GM23338 (cell line): ENCODE results near the gene LSP1. TPM values are rescaled to one million over a fixed set of nuclear protein-coding genes. Genes with fewer than 3 reads are reported as not detected.
A peak's percentile ranks its signal among the peaks of the same experiment; 100 is the strongest.

Experiments used
- ATAC-seq: fragments of 200-7000 bp; cut with Tn5 transposase; 3 replicates; pipeline ENCODE4 v1.9.1; 2020
- DNase-seq: peaks from one replicate; pipeline ENCODE4 v3.0.0-alpha.2; 2015; ENCODE audit warnings: low spot score
- H2AFZ ChIP-seq: fragments of 200-600 bp; sonication (generic); 2 replicates; pipeline ENCODE4 v1.8.0; 2016; ENCODE audit warnings: antibody characterized with exemption, mild to moderate bottlenecking, moderate library complexity
- H3F3A ChIP-seq: fragments of 200-600 bp; sonication (generic); replicated peaks from 2 replicates; pipeline ENCODE4 v1.8.0; 2017; ENCODE audit warnings: antibody characterized with exemption, mixed run types, low read depth
- H3K27ac ChIP-seq: fragments of 200-600 bp; sonication (generic); 2 replicates; pipeline ENCODE4 v1.6.1; 2016; ENCODE audit warnings: low read depth
- H3K27me3 ChIP-seq: fragments of 200-600 bp; sonication (generic); 2 replicates; pipeline ENCODE4 v1.8.0; 2016; ENCODE audit warnings: mild to moderate bottlenecking, mixed run types, moderate library complexity; ENCODE audit not compliant: insufficient read depth
- H3K36me3 ChIP-seq: fragments of 200-600 bp; sonication (generic); 2 replicates; pipeline ENCODE4 v1.8.0; 2016; ENCODE audit warnings: mild to moderate bottlenecking; ENCODE audit not compliant: insufficient read depth
- H3K4me1 ChIP-seq: fragments of 200-600 bp; sonication (generic); 2 replicates; pipeline ENCODE4 v1.8.0; 2016; ENCODE audit warnings: mild to moderate bottlenecking, moderate library complexity; ENCODE audit not compliant: insufficient read depth
- H3K4me2 ChIP-seq: fragments of 200-600 bp; sonication (generic); 2 replicates; pipeline ENCODE4 v1.7.1; 2017; ENCODE audit warnings: mixed run types
- H3K4me3 ChIP-seq: fragments of 200-600 bp; sonication (generic); 2 replicates; pipeline ENCODE4 v1.6.1; 2016; ENCODE audit warnings: mixed run types
- H3K79me2 ChIP-seq: fragments of 200-600 bp; sonication (generic); replicated peaks from 2 replicates; pipeline ENCODE4 v1.8.0; 2017; ENCODE audit warnings: mild to moderate bottlenecking; ENCODE audit not compliant: insufficient read depth
- H3K9me2 ChIP-seq: fragments of 200-600 bp; sonication (generic); 2 replicates; pipeline ENCODE4 v1.8.0; 2017; ENCODE audit not compliant: insufficient read depth
- H4K20me1 ChIP-seq: fragments of 200-600 bp; sonication (generic); replicated peaks from 2 replicates; pipeline ENCODE4 v1.8.0; 2017; ENCODE audit warnings: mild to moderate bottlenecking; ENCODE audit not compliant: insufficient read depth
- H3K27ac Mint-ChIP-seq: 2 replicates; pipeline ENCODE4 v1.8.0; 2020; ENCODE audit warnings: inconsistent platforms, mild to moderate bottlenecking, moderate library complexity, mixed read lengths
- H3K27me3 Mint-ChIP-seq: 3 replicates; pipeline ENCODE4 v1.8.0; 2022; ENCODE audit warnings: low read depth, mild to moderate bottlenecking, moderate library complexity, mixed read lengths, inconsistent platforms; ENCODE audit not compliant: insufficient read depth, poor library complexity
- H3K36me3 Mint-ChIP-seq: 3 replicates; pipeline ENCODE4 v1.8.0; 2021; ENCODE audit warnings: low read depth, mild to moderate bottlenecking, inconsistent platforms, moderate library complexity, mixed read lengths
- H3K4me1 Mint-ChIP-seq: 3 replicates; pipeline ENCODE4 v1.8.0; 2020; ENCODE audit warnings: mild to moderate bottlenecking, inconsistent platforms, mixed read lengths
- H3K4me3 Mint-ChIP-seq: 3 replicates; pipeline ENCODE4 v1.8.0; 2021; ENCODE audit warnings: moderate library complexity, mild to moderate bottlenecking, inconsistent platforms, mixed read lengths
- H3K9me3 Mint-ChIP-seq: 3 replicates; pipeline ENCODE4 v1.8.0; 2020; ENCODE audit warnings: moderate library complexity, mild to moderate bottlenecking, inconsistent platforms, mixed read lengths
- CREB1 ChIP-seq: fragments of 250-450 bp; sonication (Bioruptor Pico); IDR thresholded peaks from 2 replicates; pipeline ENCODE4 v1.5.0; 2020; ENCODE audit warnings: low read depth, mild to moderate bottlenecking, moderate library complexity
- CTCF ChIP-seq, 2 experiments: fragments of 200-600 bp in 1 of 2; sonication (generic) in 1 of 2; conservative IDR thresholded peaks; 2 replicates each; pipeline versions ENCODE4 v1.5.1 to v1.6.1; 2016 to 2017; ENCODE audit warnings: antibody characterized with exemption in 2 of 2, low read depth in 2 of 2, mild to moderate bottlenecking in 2 of 2, moderate library complexity in 1 of 2
- ETS1 ChIP-seq: IDR thresholded peaks from 2 replicates; pipeline ENCODE4 v1.6.1; 2016; ENCODE audit warnings: antibody characterized with exemption
- EZH2 ChIP-seq: fragments of 200-600 bp; sonication (generic); IDR thresholded peaks from one replicate; pipeline ENCODE4 v1.8.0; 2017; ENCODE audit warnings: antibody characterized with exemption, mild to moderate bottlenecking, low read depth; ENCODE audit not compliant: unreplicated experiment
- EZH2phosphoT487 ChIP-seq: fragments of 200-600 bp; sonication (generic); IDR thresholded peaks from one replicate; pipeline ENCODE4 v1.8.1; 2018; ENCODE audit warnings: antibody characterized with exemption; ENCODE audit not compliant: unreplicated experiment
- JUNB ChIP-seq: IDR thresholded peaks from one replicate; pipeline ENCODE4 v1.6.1; 2016; ENCODE audit warnings: antibody characterized with exemption; ENCODE audit not compliant: unreplicated experiment
- NANOG ChIP-seq: IDR thresholded peaks from 2 replicates; pipeline ENCODE4 v1.6.1; 2016; ENCODE audit warnings: antibody characterized with exemption, borderline replicate concordance
- POLR2AphosphoS5 ChIP-seq: IDR thresholded peaks from 2 replicates; pipeline ENCODE4 v1.6.1; 2016; ENCODE audit warnings: antibody characterized with exemption, low read depth
- REST ChIP-seq: IDR thresholded peaks from one replicate; pipeline ENCODE4 v1.6.1; 2018; ENCODE audit warnings: antibody characterized with exemption; ENCODE audit not compliant: unreplicated experiment
- STAT1 ChIP-seq: IDR thresholded peaks from one replicate; pipeline ENCODE4 v1.6.1; 2016; ENCODE audit warnings: antibody characterized with exemption; ENCODE audit not compliant: unreplicated experiment
- ZNF114 ChIP-seq: fragments of 250-450 bp; sonication (Bioruptor Pico); IDR thresholded peaks from 2 replicates; pipeline ENCODE4 v1.5.0; 2020; ENCODE audit warnings: mild to moderate bottlenecking, moderate library complexity
- ZNF331 ChIP-seq: fragments of 250-450 bp; sonication (Bioruptor Pico); IDR thresholded peaks from 2 replicates; pipeline ENCODE4 v1.5.0; 2020; ENCODE audit warnings: low read depth, mild to moderate bottlenecking, moderate library complexity
- ZNF462 ChIP-seq: fragments of 250-450 bp; sonication (Bioruptor Pico); IDR thresholded peaks from 2 replicates; pipeline ENCODE4 v1.5.0; 2020; ENCODE audit warnings: mild to moderate bottlenecking, moderate library complexity
- polyA plus RNA-seq: library from polyadenylated mRNA; unstranded; fragments of >200 nt; fragmentation: Nextera tagmentation; extraction: Ambion mirVana; gene quantifications from 2 replicates; pipeline ENCODE4 v1.2.1, GENCODE V29; 2016
- total RNA-seq: library from RNA; depleted of rRNA; stranded (reverse); fragments of >200 nt; shearing (Covaris generic); gene quantifications from 2 replicates; pipeline ENCODE4 v1.2.3, GENCODE V29; 2014

Gene LSP1
- total and polyA plus RNA-seq, 2 experiments from 2014 or later, result 0.84 TPM; not detected in 1

GRCh38 chr11:1936072-1936780 is 83.3 kb downstream of the LSP1 start:
- H3K27me3 ChIP-seq, result no peaks in the 10 kb centered on the region
- no peak overlapping the region for H3K27ac ChIP-seq
- DNase-seq (no peak), ATAC-seq (no peak; the same call in 2 of the 3 replicates)
- no peak overlapping the region for H3K4me3 Mint-ChIP-seq
- no peak for TF ChIP-seq ZNF114 (CRISPR knock-in tag)
- no peak for TF ChIP-seq ZNF462 (CRISPR knock-in tag)
- no peak for TF ChIP-seq ETS1
- no peak for TF ChIP-seq POLR2AphosphoS5
- no peak for TF ChIP-seq EZH2
- TF ChIP-seq CTCF (conservative IDR thresholded peaks at IDR 0.05; ENCODE audit: low read depth in 2 of 2), result no peak
- TF ChIP-seq REST, result no peak
- TF ChIP-seq CREB1 (CRISPR knock-in tag), result no peak
- no peak for TF ChIP-seq STAT1
- TF ChIP-seq NANOG, result no peak
- no peak for TF ChIP-seq EZH2phosphoT487
- no peak for TF ChIP-seq ZNF331
- TF ChIP-seq JUNB, result no peak
- no peaks in the 10 kb centered on the region for H4K20me1 ChIP-seq
- H3K4me3 ChIP-seq, result no peak overlapping the region
- H3K4me1 ChIP-seq, result no peaks in the 10 kb centered on the region
- H3K27ac Mint-ChIP-seq, result no peak overlapping the region
- peaks cover 20% of the 10 kb centered on the region for H3K27me3 Mint-ChIP-seq
- peaks cover 7% of the 10 kb centered on the region; the same call in 2 of the 3 replicates for H3K4me1 Mint-ChIP-seq
- no peaks in the 10 kb centered on the region for H3K79me2 ChIP-seq
- H3F3A ChIP-seq, result no peaks in the 10 kb centered on the region
- 0 out of 2 replicates have a peak overlapping the region, but pooled peaks have one; percentile 28 for H2AFZ ChIP-seq
- H3K9me2 ChIP-seq, result no peaks in the 10 kb centered on the region
- H3K36me3 ChIP-seq, result no peaks in the 10 kb centered on the region
- H3K9me3 Mint-ChIP-seq, result no peaks in the 10 kb centered on the region
- H3K36me3 Mint-ChIP-seq, result no peaks in the 10 kb centered on the region
- no peak overlapping the region for H3K4me2 ChIP-seq
